Daoy (cell line): Measurements from ENCODE around the gene CUTA. TPM values are rescaled to one million over a fixed set of nuclear protein-coding genes. Genes with fewer than 3 reads are reported as not detected.
A peak's percentile ranks its signal among the peaks of the same experiment; 100 is the strongest.

Experiments
- DNase-seq: peaks from one replicate; pipeline ENCODE4 v3.0.0-alpha.2; 2015; ENCODE audit warnings: low read depth
- total RNA-seq: library from RNA; depleted of rRNA; stranded (reverse); fragments of >200 nt; shearing (Covaris generic); gene quantifications from 2 replicates; pipeline ENCODE4 v1.2.3, GENCODE V29; 2014; rRNA removed

Gene CUTA, protein sequence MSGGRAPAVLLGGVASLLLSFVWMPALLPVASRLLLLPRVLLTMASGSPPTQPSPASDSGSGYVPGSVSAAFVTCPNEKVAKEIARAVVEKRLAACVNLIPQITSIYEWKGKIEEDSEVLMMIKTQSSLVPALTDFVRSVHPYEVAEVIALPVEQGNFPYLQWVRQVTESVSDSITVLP
- 208 and 223 TPM in 2 replicates for total RNA-seq

DNA sequence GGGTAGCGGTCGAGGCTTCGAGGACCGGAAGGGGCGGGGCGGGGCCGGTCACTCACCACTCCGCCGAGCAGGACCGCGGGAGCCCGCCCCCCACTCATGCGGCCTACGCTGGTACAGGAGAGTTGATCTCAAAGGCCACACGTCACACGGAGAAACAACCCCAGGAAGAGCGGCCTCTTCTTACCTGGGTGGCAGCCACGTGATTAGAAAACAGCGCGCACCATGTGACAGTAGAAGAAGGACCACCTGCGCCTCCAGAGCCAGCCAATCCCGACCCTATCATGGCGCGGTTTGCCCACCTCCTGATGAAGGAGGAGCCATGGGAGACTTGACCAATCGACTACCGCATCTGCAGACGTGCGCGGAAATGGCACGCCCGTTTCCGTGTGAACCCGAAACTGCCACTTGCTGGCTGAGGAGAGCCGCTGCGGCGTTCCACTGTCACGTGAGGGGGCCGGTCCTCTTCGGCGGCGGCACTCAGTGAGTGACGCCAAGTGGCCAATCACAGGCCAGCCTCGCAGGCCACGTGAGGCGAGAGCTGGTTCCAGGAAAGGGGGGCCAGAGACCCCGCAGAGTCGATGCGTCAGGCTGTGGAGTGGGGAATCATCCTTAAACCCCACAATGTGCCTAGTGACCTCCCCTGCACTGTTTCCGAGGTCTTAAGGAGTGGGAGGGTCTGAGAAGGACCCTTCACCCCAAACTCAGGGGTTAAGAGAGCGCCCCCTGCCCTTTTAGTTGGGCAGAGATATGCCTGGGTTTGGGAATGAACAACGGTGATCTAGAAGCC lies at the start of gene CUTA:
CUTA (minus strand) TSS at position 205 of the 787 bp plus-strand sequence; CDS start at position 98, 107 bp downstream.
- peak; percentile 100 for DNase-seq

GRCh38 chr6:33467091-33467490 lies 49.2 kb upstream of the CUTA start:
- DNase-seq, result no peak

DNA sequence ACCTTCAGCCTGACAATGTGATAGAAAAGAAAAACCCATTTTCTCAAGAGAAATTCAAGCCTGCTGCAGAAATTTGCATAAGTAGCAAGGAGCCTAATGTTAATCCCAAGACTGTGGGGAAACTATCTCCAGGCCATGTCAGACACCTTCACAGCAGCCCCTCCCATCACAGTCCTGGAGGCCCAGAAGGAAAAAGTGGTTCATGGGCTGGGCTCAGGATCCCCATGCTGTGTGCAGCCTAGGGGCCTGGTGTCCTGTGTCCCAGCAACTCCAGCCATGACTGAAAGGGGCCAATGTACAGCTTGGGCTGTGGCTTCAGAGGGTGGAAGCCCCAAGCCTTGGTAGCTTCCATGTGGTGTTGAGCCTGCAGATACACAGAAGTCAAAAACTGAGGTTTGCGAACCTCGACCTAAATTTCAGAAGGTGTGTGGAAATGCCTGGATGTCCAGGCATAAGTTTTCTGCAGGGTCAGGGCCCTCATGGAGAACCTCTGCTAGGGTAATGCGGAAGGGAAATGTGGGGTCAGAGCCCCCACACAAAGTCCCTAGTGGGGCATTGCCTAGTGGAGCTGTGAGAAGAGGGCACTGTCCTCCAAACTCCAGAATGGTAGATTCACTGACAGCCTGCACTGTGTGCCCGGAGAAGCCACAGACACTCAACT lies 48.3 kb upstream of the CUTA start:
- no peak for DNase-seq

DNA sequence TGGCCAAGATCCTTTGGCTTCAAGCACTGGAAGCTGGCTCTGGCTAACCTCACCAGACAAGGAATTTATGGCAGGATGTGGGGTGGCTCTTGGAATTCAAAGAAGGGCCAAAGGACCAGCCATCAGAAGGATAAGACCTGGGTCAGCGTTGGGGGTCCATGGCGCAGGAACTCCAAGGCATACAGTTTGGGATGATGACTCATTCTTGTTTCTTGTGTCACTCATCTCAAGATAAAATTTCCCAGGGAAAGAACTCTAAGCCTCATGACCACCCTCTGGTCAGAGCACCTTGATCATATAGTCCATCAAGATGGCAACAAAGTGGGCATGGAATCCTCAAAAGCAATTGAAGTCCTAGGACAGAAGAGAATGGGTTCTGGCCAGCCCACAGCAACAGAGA lies 41.3 kb upstream of the CUTA start:
- no peak for DNase-seq

GRCh38 chr6:33458676-33459075 lies 40.8 kb upstream of the CUTA start:
- DNase-seq, result no peak

- DNase-seq, result no peak
Measured at GRCh38 chr6:33456156-33456555, 38.2 kb upstream of the CUTA start.

GRCh38 chr6:33455051-33455450 lies 37.1 kb upstream of the CUTA start:
- no peak for DNase-seq

GRCh38 chr6:33454009-33454946 lies 36.4 kb upstream of the CUTA start, which contains the start of gene ZBTB9:
Gene ZBTB9, plus strand, starts transcription at chr6:33454576. Its CDS starts 525 bp downstream, at chr6:33455101.
- DNase-seq, result peak; percentile 99

- DNase-seq, result no peak
Measured at GRCh38 chr6:33453393-33454008, 35.6 kb upstream of the CUTA start.

GRCh38 chr6:33452496-33452895 lies 34.6 kb upstream of the CUTA start:
- no peak for DNase-seq

GRCh38 chr6:33451606-33452005 lies 33.7 kb upstream of the CUTA start:
- no peak for DNase-seq

DNA sequence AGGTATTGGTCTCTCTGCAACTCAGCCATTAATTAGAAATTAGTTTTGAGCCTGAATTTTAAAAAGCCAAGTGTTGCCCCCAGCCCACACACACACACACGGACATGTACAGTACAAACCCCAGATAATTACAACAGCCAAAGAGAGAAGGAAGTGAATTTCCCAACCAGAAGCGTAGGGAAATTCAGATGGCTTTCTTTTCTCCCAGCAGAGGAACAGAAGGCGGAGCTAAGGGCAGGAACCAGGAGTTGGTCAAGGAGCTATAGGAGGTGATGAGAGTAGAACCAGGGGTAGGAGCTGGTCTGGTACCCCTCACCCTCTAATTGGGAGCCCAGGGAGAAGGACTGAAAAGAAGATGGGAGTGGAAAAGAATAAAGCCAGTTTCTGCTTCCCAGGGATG lies 32.5 kb upstream of the CUTA start:
- DNase-seq, result no peak

DNA sequence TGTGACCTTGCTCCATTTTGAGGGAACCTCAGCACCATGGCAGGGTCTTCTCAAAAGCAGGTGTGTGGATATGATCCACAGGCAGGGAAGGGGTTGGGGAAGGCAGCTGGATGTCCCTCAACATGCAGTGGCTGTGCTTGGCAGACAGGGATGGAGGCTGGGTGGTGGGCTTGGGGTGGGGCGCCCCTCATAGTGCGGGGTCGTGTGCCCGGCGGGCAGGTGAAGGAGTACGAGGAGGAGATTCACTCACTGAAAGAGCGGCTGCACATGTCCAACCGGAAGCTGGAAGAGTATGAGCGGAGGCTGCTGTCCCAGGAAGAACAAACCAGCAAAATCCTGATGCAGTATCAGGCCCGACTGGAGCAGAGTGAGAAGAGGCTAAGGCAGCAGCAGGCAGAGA lies 28.4 kb upstream of the CUTA start:
- no peak for DNase-seq

GRCh38 chr6:33445119-33445603 lies 27.3 kb upstream of the CUTA start:
- DNase-seq, result no peak

- no peak for DNase-seq
Measured at GRCh38 chr6:33443619-33444504, 26.0 kb upstream of the CUTA start.

DNA sequence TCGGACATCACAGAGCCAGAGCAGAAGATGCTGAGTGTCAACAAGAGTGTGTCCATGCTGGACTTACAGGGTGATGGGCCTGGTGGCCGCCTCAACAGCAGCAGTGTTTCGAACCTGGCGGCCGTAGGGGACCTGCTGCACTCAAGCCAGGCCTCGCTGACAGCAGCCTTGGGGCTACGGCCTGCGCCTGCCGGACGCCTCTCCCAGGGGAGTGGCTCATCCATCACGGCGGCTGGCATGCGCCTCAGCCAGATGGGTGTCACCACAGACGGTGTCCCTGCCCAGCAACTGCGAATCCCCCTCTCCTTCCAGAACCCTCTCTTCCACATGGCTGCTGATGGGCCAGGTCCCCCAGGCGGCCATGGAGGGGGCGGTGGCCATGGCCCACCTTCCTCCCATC lies 25.1 kb upstream of the CUTA start:
- DNase-seq, result no peak

DNA sequence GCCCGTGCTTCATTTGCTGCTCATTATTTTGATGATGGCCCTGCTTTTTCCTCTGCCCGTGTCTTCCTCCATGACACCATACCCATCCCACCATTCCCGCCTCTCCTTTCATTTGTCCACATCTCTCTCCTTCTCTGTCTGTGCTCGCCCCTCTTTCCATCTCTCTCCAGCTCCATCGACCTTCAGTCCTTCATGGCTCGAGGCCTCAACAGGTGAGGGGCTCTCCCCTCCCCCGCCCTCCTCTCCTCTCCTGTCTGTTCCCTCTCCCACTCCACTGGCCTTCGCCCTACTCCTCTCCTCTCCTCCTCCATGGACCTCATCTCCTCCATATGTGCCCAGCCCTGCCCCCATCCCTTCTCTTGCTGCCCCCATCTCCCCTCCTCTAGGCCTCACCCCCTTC lies 24.4 kb upstream of the CUTA start:
- no peak for DNase-seq

DNA sequence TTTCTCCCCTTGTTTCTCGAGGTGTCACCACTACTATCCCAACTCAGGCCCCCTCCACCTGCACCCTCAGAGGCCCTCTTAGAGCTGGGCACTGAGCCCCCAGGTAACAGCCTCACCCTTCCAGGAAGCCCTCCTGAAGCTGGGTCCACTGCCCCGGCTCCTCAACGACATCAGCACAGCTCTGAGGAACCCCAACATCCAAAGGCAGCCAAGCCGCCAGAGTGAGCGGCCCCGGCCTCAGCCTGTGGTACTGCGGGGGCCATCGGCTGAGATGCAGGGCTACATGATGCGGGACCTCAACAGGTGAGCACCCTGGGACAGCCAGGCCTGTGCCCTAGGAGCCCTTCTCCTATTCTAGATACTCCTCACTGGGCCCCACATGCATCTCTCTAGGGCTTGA lies 23.6 kb upstream of the CUTA start:
- DNase-seq, result no peak

DNA sequence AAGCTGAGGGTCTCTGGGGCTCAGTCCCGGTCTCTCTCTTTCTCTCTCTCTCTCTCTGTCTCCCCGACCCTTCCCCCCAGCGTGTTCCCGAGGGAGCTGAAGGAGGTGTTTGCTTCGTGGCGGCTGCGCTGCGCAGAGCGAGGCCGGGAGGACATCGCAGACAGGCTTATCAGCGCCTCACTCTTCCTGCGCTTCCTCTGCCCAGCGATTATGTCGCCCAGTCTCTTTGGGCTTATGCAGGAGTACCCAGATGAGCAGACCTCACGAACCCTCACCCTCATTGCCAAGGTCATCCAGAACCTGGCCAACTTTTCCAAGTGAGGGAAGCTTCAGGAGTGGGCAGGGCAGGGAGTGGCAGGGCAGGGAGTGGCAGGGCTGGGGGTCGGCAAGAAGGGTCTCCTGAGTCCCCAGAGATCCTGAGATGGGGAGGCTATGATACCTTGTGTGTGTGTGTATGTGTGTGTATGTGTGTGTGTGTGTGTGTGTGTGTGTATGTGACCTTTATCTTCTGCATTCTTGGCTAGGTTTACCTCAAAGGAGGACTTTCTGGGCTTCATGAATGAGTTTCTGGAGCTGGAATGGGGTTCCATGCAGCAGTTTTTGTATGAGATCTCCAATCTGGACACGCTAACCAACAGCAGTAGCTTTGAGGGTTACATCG lies 22.9 kb upstream of the CUTA start:
- no peak for DNase-seq
